Gastroesophageal sphincter (tissue), 4 donors: Measurements from ENCODE around the gene VDAC1. TPM values are rescaled to one million over a fixed set of nuclear protein-coding genes. Genes with fewer than 3 reads are reported as not detected.

Experiments
- ATAC-seq: fragments of 150-250 bp; one replicate; pipeline ENCODE4 v1.9.1; 2016; ENCODE audit warnings: mild to moderate bottlenecking, moderate library complexity
- H3K27ac ChIP-seq, 4 donors: fragments of 200-600 bp; sonication (generic) in 3 of 4; 1 replicate in 3 of 4; 2 replicates in 1 of 4; pipeline ENCODE4 v1.5.1; 2016 to 2019
- H3K27me3 ChIP-seq: fragments of 200-600 bp; sonication (generic); one replicate; pipeline ENCODE4 v1.5.1; 2019
- H3K36me3 ChIP-seq, 2 donors: fragments of 200-600 bp; sonication (generic); one replicate each; pipeline ENCODE4 v1.5.1; 2019; ENCODE audit warnings: control low read depth in 1 of 2
- H3K4me1 ChIP-seq, 3 donors: fragments of 200-600 bp; sonication (generic); 1 replicate in 2 of 3; 2 replicates in 1 of 3; pipeline ENCODE4 v1.5.1; 2016 to 2019; ENCODE audit warnings: control low read depth in 2 of 3
- H3K4me3 ChIP-seq, 2 donors: fragments of 200-600 bp; sonication (generic); one replicate each; pipeline ENCODE4 v1.5.1; 2019; ENCODE audit warnings: mild to moderate bottlenecking in 1 of 2, moderate library complexity in 1 of 2
- H3K9me3 ChIP-seq, 3 donors: fragments of 200-600 bp; sonication (generic); one replicate each; pipeline ENCODE4 v1.5.1; 2017 to 2019; ENCODE audit warnings: control low read depth in 2 of 3
- EP300 ChIP-seq: sonication (generic); formaldehyde crosslinking; IDR thresholded peaks from one replicate; pipeline ENCODE4 v1.6.1; 2017; ENCODE audit warnings: antibody characterized with exemption, mild to moderate bottlenecking
- POLR2A ChIP-seq, 2 donors: fragments of 450-650 bp; IDR thresholded peaks; one replicate each; pipeline ENCODE4 v1.6.1; 2017; ENCODE audit warnings: antibody characterized with exemption in 2 of 2, mild to moderate bottlenecking in 2 of 2, moderate library complexity in 1 of 2
- POLR2AphosphoS5 ChIP-seq: sonication (generic); formaldehyde crosslinking; IDR thresholded peaks from one replicate; pipeline ENCODE4 v1.6.1; 2017; ENCODE audit warnings: antibody characterized with exemption
- WGBS, 2 donors: methylation state at CpG; one replicate each; pipeline ENCODE4 v1.1.5; 2018; ENCODE audit warnings: low coverage in 1 of 2; 5-methylcytosine and 5-hydroxymethylcytosine counted together
- total RNA-seq, 4 donors: library from RNA; depleted of rRNA; stranded (reverse); fragments of >200 nt; gene quantifications; one replicate each; pipeline ENCODE4 v1.1.0, GENCODE V29; 2016
- TF ChIP-seq, protein P1 (sequence below), 4 experiments: fragments of 200-600 bp in 2 of 4; fragments of 450-650 bp in 2 of 4; sonication (generic) in 1 of 4; IDR thresholded peaks; one replicate each; pipeline ENCODE4 v1.5.1; 2017 to 2019; ENCODE audit warnings: antibody characterized with exemption in 4 of 4, mild to moderate bottlenecking in 2 of 4, moderate library complexity in 2 of 4

VDAC1 gene
- total RNA-seq, 4 donors from 2014 or later = 112 to 157 (median 131) TPM

GRCh38 chr5:133998042-133998441, 6.7 kb downstream of the VDAC1 start:
- peaks cover 8 to 98% (median 55%) of the 10 kb centered on the region in 3 donors for H3K4me1 ChIP-seq

DNA sequence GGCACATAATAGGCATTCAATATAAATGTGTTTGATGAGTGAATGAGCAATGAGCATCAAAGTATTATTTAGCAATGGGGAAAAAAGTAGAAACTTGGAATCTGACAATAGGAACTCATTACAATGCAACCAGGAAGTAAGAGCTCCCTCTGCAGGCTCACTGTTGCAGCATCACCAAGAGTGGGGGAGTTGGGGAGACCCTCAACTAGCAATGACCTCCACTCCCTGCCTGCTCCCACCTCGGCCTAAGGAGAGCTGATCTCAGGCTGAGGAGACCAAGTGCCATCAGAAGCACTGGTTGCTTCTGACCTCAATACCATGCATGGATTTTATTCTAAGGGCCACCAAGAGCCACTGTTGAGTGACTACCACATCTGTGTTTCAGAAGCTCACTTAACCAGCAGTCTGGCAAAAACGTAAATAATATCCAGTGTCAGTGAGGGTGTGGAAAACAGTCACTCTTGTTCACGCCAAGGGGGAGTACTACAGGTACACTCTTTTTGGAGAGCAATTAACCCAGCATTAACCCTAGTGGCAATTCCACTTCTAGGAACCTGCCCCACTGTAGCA, 8.0 kb downstream of the VDAC1 start:
- Histone ChIP-seq H3K36me3 (peaks cover 0 to 11% of the 10 kb centered on the region in 2 donors), H3K4me3 (no peak overlapping the region), H3K27ac (peak overlapping the region in 1 of 4 donors; percentile 60), H3K27me3 (no peaks in the 10 kb centered on the region), H3K4me1 (peaks cover 6 to 98% (median 48%) of the 10 kb centered on the region in 3 donors), H3K9me3 (no peaks in the 10 kb centered on the region)
- WGBS, 2 donors = 70% methylated on average over 3 of the region's 3 CpGs; no CpG with 5 or more reads in 1 of the 2 donors
- no peak for ATAC-seq
- TF ChIP-seq, protein P1, sequence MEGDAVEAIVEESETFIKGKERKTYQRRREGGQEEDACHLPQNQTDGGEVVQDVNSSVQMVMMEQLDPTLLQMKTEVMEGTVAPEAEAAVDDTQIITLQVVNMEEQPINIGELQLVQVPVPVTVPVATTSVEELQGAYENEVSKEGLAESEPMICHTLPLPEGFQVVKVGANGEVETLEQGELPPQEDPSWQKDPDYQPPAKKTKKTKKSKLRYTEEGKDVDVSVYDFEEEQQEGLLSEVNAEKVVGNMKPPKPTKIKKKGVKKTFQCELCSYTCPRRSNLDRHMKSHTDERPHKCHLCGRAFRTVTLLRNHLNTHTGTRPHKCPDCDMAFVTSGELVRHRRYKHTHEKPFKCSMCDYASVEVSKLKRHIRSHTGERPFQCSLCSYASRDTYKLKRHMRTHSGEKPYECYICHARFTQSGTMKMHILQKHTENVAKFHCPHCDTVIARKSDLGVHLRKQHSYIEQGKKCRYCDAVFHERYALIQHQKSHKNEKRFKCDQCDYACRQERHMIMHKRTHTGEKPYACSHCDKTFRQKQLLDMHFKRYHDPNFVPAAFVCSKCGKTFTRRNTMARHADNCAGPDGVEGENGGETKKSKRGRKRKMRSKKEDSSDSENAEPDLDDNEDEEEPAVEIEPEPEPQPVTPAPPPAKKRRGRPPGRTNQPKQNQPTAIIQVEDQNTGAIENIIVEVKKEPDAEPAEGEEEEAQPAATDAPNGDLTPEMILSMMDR (IDR thresholded peaks at IDR 0.05) = peak in 1 of 4 experiments; percentile 18
- no peak for TF ChIP-seq POLR2AphosphoS5

More at GRCh38 chr5:133998042-133998441, 6.7 kb downstream of the VDAC1 start:
- Histone ChIP-seq H3K27me3 (no peaks in the 10 kb centered on the region), H3K27ac (no peak overlapping the region), H3K4me3 (no peak overlapping the region), H3K36me3 (peaks cover 0 to 8% of the 10 kb centered on the region in 2 donors), H3K9me3 (no peaks in the 10 kb centered on the region)
- TF ChIP-seq POLR2AphosphoS5 = no peak
- TF ChIP-seq EP300 = no peak
- no peak for TF ChIP-seq POLR2A (IDR thresholded peaks at IDR 0.05)
- TF ChIP-seq, protein P1 (IDR thresholded peaks at IDR 0.05) = no peak
- ATAC-seq = no peak
- 74% methylated on average over 4 to 6 of the region's 6 CpGs for WGBS, 2 donors

DNA sequence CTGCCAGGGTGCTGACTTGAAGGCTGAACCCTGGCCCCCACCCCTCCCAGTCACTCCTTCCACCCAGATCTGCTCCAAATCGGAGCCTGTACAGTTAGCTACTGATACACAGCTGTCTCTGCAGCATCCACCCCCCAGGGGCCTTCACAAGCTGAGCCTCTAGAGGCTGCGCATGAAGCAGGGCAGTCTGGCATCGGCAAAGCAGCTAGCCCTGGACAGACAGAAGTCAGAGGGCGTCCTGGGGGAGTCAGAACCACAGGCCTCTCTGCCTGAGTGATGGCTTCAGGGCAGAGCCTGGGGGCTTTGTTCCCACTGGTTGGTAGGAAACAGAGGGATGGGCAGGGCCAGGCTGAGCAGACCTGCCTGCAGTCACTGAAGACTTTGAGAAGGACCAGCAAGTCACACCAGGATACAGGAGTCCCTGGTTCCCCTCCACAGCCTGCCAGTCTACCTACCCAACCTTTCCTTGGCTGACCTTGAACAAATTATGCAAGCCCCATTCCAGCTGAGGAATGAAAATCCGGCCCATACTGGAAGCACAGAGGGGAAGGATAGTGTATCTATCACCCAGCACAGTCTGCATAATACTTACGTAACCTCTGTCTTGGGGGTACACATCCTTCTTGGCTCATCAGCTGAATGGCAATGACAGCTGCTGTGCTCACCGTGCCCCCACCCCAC, 8.8 kb downstream of the VDAC1 start:
- peak overlapping the region in 3 of 4 donors; percentile 49 to 60 (median 49) for H3K27ac ChIP-seq
- H3K4me1 ChIP-seq = peaks cover 6 to 98% (median 47%) of the 10 kb centered on the region in 3 donors

GRCh38 chr5:133995341-133995740, 9.4 kb downstream of the VDAC1 start:
- no peak for ATAC-seq
- Histone ChIP-seq H3K4me3 (peak overlapping the region in 1 of 2 donors; percentile 8), H3K4me1 (peaks cover 6 to 93% (median 44%) of the 10 kb centered on the region in 3 donors), H3K27me3 (no peaks in the 10 kb centered on the region), H3K9me3 (no peaks in the 10 kb centered on the region), H3K27ac (peak overlapping the region in 3 of 4 donors; percentile 49 to 60 (median 49)), H3K36me3 (peaks cover 4 to 18% of the 10 kb centered on the region in 2 donors)
- TF ChIP-seq, protein P1 (IDR thresholded peaks at IDR 0.05) = no peak
- TF ChIP-seq POLR2A (IDR thresholded peaks at IDR 0.05) (no peak), EP300 (no peak), POLR2AphosphoS5 (no peak)
- WGBS, 2 donors = 40 to 69% methylated on average over 1 to 4 of the region's 8 CpGs

More for the DNA sequence above, 8.8 kb downstream of the VDAC1 start:
- H3K36me3 ChIP-seq = peaks cover 0 to 17% of the 10 kb centered on the region in 2 donors
- WGBS, 2 donors = 31 to 49% methylated on average over 3 to 4 of the region's 7 CpGs
- peak overlapping the region in 1 of 2 donors; percentile 8 for H3K4me3 ChIP-seq
- H3K9me3 ChIP-seq = no peaks in the 10 kb centered on the region
- TF ChIP-seq POLR2AphosphoS5 (no peak), EP300 (no peak), POLR2A (IDR thresholded peaks at IDR 0.05) (no peak)
- TF ChIP-seq, protein P1 (IDR thresholded peaks at IDR 0.05) = no peak
- H3K27me3 ChIP-seq = no peaks in the 10 kb centered on the region
- ATAC-seq = no peak
